Endothelial cell of umbilical vein (primary cell): Measurements from ENCODE around the gene RAB1A. TPM values are rescaled to one million over a fixed set of nuclear protein-coding genes. Genes with fewer than 3 reads are reported as not detected.

Source experiments
- BruUV-seq: library from RNA; stranded (reverse); fragments of 400-500 nt; replicated peaks from 2 replicates; lab custom pipeline; 2021; lab: Mats Ljungman, UMichigan
- CTCF ChIA-PET: fragments of 300-600, 350-600 bp; sonication (Branson Sonifier 250); formaldehyde crosslinking; loops from one replicate; lab custom pipeline; 2021; ENCODE audit warnings: antibody characterized with exemption, inconsistent platforms; lab: Charles Lee
- POLR2A ChIA-PET: fragments of 300-600, 350-600 bp; sonication (Branson Sonifier 250); formaldehyde crosslinking; loops from one replicate; lab custom pipeline; 2021; ENCODE audit warnings: antibody characterized with exemption, inconsistent platforms; lab: Charles Lee
- DNase-seq: peaks from one replicate; pipeline ENCODE4 v3.0.0-alpha.2; 2011; ENCODE audit warnings: low read depth, low spot score
- FAIRE-seq: peaks from 2 replicates; lab custom pipeline; 2011; peaks lifted over from hg19 to GRCh38; lab: Jason Lieb, UNC
- H2AFZ ChIP-seq: 2 replicates; pipeline ENCODE4 v1.6.0; 2012; ENCODE audit warnings: low read depth, low read length, control low read depth, inconsistent platforms
- H3K27ac ChIP-seq: 2 replicates; pipeline ENCODE4 v1.5.1; 2011; ENCODE audit warnings: low read depth, mild to moderate bottlenecking, control low read depth, low read length, moderate library complexity; ENCODE audit not compliant: insufficient read depth
- H3K27me3 ChIP-seq, 2 experiments: 2 replicates each; pipeline versions ENCODE4 v1.6.0 to v1.6.1; 2011; ENCODE audit warnings: low read length in 2 of 2, mixed read lengths in 1 of 2; ENCODE audit not compliant: control insufficient read depth in 2 of 2, insufficient read depth in 2 of 2
- H3K36me3 ChIP-seq, 2 experiments: 2 replicates in 1 of 2; 3 replicates in 1 of 2; pipeline ENCODE4 v1.5.1; 2011; ENCODE audit warnings: low read length in 2 of 2, mild to moderate bottlenecking in 1 of 2, moderate library complexity in 1 of 2; ENCODE audit not compliant: control insufficient read depth in 2 of 2, insufficient read depth in 2 of 2; ENCODE audit errors: extremely low read depth in 1 of 2
- H3K4me1 ChIP-seq: 3 replicates; pipeline ENCODE4 v1.5.1; 2011; ENCODE audit warnings: mild to moderate bottlenecking, low read length; ENCODE audit not compliant: control insufficient read depth, insufficient read depth; ENCODE audit errors: extremely low read depth
- H3K4me2 ChIP-seq: 2 replicates; pipeline ENCODE4 v1.6.1; 2011; ENCODE audit warnings: low read length, control low read depth, mixed read lengths; ENCODE audit not compliant: insufficient read depth
- H3K4me3 ChIP-seq, 3 experiments: fragments of 200-600 bp in 1 of 3; sonication (generic), shearing (Covaris generic) in 1 of 3; replicated peaks in 1 of 3; 2 replicates each; pipeline ENCODE4 v1.5.1; 2011 to 2016; ENCODE audit warnings: control low read depth in 3 of 3, low read length in 3 of 3, mild to moderate bottlenecking in 2 of 3, inconsistent platforms in 1 of 3, low read depth in 1 of 3, moderate library complexity in 1 of 3; ENCODE audit not compliant: insufficient read depth in 1 of 3
- H3K79me2 ChIP-seq: 2 replicates; pipeline ENCODE4 v1.6.0; 2012; ENCODE audit warnings: low read length, inconsistent platforms; ENCODE audit not compliant: control insufficient read depth, insufficient read depth
- H3K9ac ChIP-seq: replicated peaks from 2 replicates; pipeline ENCODE3; 2011; ENCODE audit warnings: low read length, control low read depth; ENCODE audit not compliant: insufficient read depth; ENCODE audit errors: extremely low read depth
- H3K9me1 ChIP-seq: replicated peaks from 3 replicates; pipeline ENCODE4 v1.6.0; 2011; ENCODE audit warnings: mild to moderate bottlenecking, low read length; ENCODE audit not compliant: control insufficient read depth, insufficient read depth; ENCODE audit errors: extremely low read depth
- H3K9me3 ChIP-seq: replicated peaks from 2 replicates; pipeline ENCODE4 v1.5.1; 2012; ENCODE audit warnings: low read length, inconsistent platforms; ENCODE audit not compliant: control insufficient read depth, insufficient read depth
- H4K20me1 ChIP-seq: replicated peaks from 2 replicates; pipeline ENCODE3; 2011; ENCODE audit warnings: mild to moderate bottlenecking, low read length; ENCODE audit not compliant: control insufficient read depth, insufficient read depth; ENCODE audit errors: extremely low read depth
- EZH2 ChIP-seq: IDR thresholded peaks from 2 replicates; pipeline ENCODE4 v1.6.1; 2012; ENCODE audit warnings: borderline replicate concordance, low read depth, mild to moderate bottlenecking, moderate library complexity, low read length, inconsistent platforms; ENCODE audit not compliant: severe bottlenecking
- FOS ChIP-seq: IDR thresholded peaks from 2 replicates; pipeline ENCODE4 v1.6.1; 2011; ENCODE audit warnings: mild to moderate bottlenecking, low read length, moderate library complexity, borderline replicate concordance; ENCODE audit not compliant: insufficient read depth
- GATA2 ChIP-seq: IDR thresholded peaks from 2 replicates; pipeline ENCODE4 v1.7.0; 2011; ENCODE audit warnings: low read depth, mild to moderate bottlenecking, moderate library complexity, mixed read lengths, low read length; ENCODE audit not compliant: insufficient read length, insufficient read depth
- JUN ChIP-seq: IDR thresholded peaks from 2 replicates; pipeline ENCODE4 v1.6.1; 2011; ENCODE audit warnings: borderline replicate concordance, low read depth; ENCODE audit not compliant: insufficient read length, insufficient read depth
- POLR2A ChIP-seq: IDR thresholded peaks from 2 replicates; pipeline ENCODE4 v1.6.1; 2012; ENCODE audit warnings: low read depth, mild to moderate bottlenecking, control low read depth, low read length
- dilution Hi-C: fragments of 300-500 bp; cut with MboI; formaldehyde crosslinking; loops from one replicate; pipeline ENCODE4 v1.15.0; 2019; ENCODE audit warnings: low sequenced_read_pairs; ENCODE audit not compliant: extremely low pct_ligation_motif_present
- intact Hi-C: fragments of 100-400 bp; cut with micrococcal nuclease; formaldehyde crosslinking; loops from one replicate; pipeline ENCODE4 v1.10.0; 2022
- polyA plus RNA-seq, 4 experiments: library from polyadenylated mRNA; depleted of rRNA in 3 of 4; stranded (reverse) in 3 of 4; unstranded in 1 of 4; fragments of >200 nt; gene quantifications; 2 replicates each; pipeline versions ENCODE4 v1.2.1 to v1.2.3, GENCODE V29; 2011 to 2012; ENCODE audit warnings: missing spikeins in 1 of 4
- total RNA-seq: library from RNA; stranded (reverse); gene quantifications from 2 replicates; pipeline ENCODE4 v1.2.3, GENCODE V29; 2021
- TF ChIP-seq, protein P1 (sequence below), 2 donors: IDR thresholded peaks; 1 replicate in 1 of 2; 2 replicates in 1 of 2; pipeline ENCODE4 v1.5.1; 2011; ENCODE audit warnings: low read length in 2 of 2, mild to moderate bottlenecking in 2 of 2, moderate library complexity in 2 of 2, control low read depth in 1 of 2, inconsistent platforms in 1 of 2, low read depth in 1 of 2; ENCODE audit not compliant: insufficient read depth in 1 of 2; ENCODE audit errors: extremely low read depth in 1 of 2

The RAB1A gene
- total and polyA plus RNA-seq, 2 donors (not counting 3 experiments of a cell fraction or from before 2014, with no cell fraction given): 121 to 176 TPM

DNA sequence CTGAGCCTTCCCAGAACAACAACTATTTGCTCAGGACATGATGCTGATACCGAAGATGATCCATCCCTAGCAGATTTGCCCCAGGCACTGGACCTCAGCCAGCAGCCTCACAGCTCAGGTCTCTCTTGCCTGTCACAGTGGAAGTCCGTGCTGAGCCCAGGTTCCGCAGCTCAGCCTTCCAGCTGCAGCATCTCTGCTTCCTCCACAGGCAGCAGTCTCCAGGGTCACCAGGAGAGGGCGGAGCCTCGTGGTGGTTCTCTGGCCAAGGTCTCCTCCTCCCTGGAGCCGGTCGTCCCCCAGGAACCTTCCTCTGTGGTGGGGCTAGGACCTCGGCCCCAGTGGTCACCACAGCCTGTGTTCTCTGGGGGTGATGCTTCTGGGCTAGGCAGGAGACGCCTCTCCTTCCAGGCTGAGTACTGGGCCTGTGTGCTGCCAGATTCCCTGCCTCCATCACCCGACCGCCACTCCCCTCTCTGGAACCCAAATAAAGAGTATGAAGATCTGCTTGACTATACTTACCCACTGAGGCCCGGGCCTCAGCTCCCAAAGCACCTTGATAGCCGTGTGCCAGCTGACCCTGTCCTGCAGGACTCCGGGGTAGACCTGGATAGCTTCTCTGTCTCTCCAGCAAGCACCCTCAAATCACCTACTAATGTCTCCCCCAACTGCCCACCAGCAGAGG is 58.3 kb downstream of the RAB1A start:
- H3K9ac ChIP-seq: no peak overlapping the region
- intact Hi-C loops: no loop called here
- no TSS peak for BruUV-seq
- peaks cover 6 to 37% of the 10 kb centered on the region in 2 experiments for H3K36me3 ChIP-seq
- TF ChIP-seq JUN (no peak), POLR2A (no peak)
- TF ChIP-seq, protein P1, sequence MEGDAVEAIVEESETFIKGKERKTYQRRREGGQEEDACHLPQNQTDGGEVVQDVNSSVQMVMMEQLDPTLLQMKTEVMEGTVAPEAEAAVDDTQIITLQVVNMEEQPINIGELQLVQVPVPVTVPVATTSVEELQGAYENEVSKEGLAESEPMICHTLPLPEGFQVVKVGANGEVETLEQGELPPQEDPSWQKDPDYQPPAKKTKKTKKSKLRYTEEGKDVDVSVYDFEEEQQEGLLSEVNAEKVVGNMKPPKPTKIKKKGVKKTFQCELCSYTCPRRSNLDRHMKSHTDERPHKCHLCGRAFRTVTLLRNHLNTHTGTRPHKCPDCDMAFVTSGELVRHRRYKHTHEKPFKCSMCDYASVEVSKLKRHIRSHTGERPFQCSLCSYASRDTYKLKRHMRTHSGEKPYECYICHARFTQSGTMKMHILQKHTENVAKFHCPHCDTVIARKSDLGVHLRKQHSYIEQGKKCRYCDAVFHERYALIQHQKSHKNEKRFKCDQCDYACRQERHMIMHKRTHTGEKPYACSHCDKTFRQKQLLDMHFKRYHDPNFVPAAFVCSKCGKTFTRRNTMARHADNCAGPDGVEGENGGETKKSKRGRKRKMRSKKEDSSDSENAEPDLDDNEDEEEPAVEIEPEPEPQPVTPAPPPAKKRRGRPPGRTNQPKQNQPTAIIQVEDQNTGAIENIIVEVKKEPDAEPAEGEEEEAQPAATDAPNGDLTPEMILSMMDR (IDR thresholded peaks at IDR 0.05; ENCODE audit: extremely low read depth in 1 of 2, insufficient read depth in 1 of 2, low read depth in 1 of 2, low read length in 2 of 2): peak in 1 of 2 donors; percentile 18
- H3K4me1 ChIP-seq: peaks cover 38% of the 10 kb centered on the region
- no peak overlapping the region for H3K27ac ChIP-seq
- peaks cover 3% of the 10 kb centered on the region for H3K79me2 ChIP-seq
- no peaks in the 10 kb centered on the region for H3K9me3 ChIP-seq
- no peaks in the 10 kb centered on the region for H4K20me1 ChIP-seq
- FAIRE-seq (no peak), DNase-seq (no peak)
- no peaks in the 10 kb centered on the region for H3K27me3 ChIP-seq
- H3K4me3 ChIP-seq: no peak overlapping the region
- dilution Hi-C loops: no loop called here
- no peak overlapping the region for H3K4me2 ChIP-seq
- ChIA-PET POLR2A (no interaction called here), CTCF (interaction anchor here (1.1 to 2.6 kb wide), 4 partner anchors 15 to 154 kb away, joined by 3 to 14 read pairs (median 4); no protein-coding TSS in a partner anchor)
- H3K9me1 ChIP-seq: no peaks in the 10 kb centered on the region
- H2AFZ ChIP-seq: no peak overlapping the region

DNA sequence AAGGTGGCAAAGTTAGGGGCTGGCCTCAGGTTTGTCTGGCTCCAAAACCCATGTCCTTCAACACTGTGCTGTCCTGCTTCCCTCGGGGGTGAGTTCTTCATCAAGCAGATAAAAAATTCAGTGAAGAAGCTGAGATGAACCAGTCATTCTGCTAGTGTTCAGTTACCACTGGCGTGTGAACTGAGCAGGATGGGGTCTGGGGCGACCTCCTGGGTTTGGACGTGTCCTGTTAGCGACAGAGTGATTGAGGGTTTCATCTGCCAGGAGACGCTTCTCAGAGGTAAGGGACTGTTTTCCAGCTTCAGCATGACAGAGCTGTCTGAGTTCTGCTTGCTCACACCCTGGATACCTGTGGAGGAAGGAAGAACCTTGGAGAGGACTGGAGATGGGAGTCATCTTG is 59.0 kb downstream of the RAB1A start:
- dilution Hi-C loops: no loop called here
- no TSS peak for BruUV-seq
- Histone ChIP-seq H4K20me1 (no peaks in the 10 kb centered on the region), H3K79me2 (peaks cover 5% of the 10 kb centered on the region), H3K4me1 (peaks cover 33% of the 10 kb centered on the region), H3K4me2 (no peak overlapping the region), H2AFZ (no peak overlapping the region), H3K9me3 (no peaks in the 10 kb centered on the region), H3K27ac (peak overlapping the region; percentile 35), H3K27me3 (no peaks in the 10 kb centered on the region), H3K9ac (no peak overlapping the region), H3K9me1 (no peaks in the 10 kb centered on the region), H3K4me3 (no peak overlapping the region), H3K36me3 (peaks cover 6 to 37% of the 10 kb centered on the region in 2 experiments)
- no peak for FAIRE-seq
- POLR2A ChIA-PET: no interaction called here
- intact Hi-C loops: no loop called here
- no peak for DNase-seq
- TF ChIP-seq POLR2A (no peak), GATA2 (no peak), FOS (no peak), EZH2 (no peak)
- TF ChIP-seq, protein P1 (IDR thresholded peaks at IDR 0.05; ENCODE audit: extremely low read depth in 1 of 2, insufficient read depth in 1 of 2, low read depth in 1 of 2, low read length in 2 of 2): no peak
- CTCF ChIA-PET: interaction anchor here (1.0 to 2.6 kb wide), 5 partner anchors 13 to 153 kb away, joined by 3 to 14 read pairs (median 4); no protein-coding TSS in a partner anchor
